Osteoblast (primary cell): ENCODE measurements around the gene ASMTL. TPM values are rescaled to one million over a fixed set of nuclear protein-coding genes. Genes with fewer than 3 reads are reported as not detected.
"Not testable (repeated sequence)": the region's sequence is repeated elsewhere in the genome, so short reads cannot be mapped to it uniquely, and the experiment has no call there.

Source experiments
- DNase-seq: peaks from one replicate; pipeline ENCODE4 v3.0.0; 2011; ENCODE audit warnings: low spot score, mixed read lengths; ENCODE audit not compliant: insufficient read length; ENCODE audit errors: missing footprints
- H2AFZ ChIP-seq: 2 replicates; pipeline ENCODE4 v1.6.0; 2011; ENCODE audit warnings: mild to moderate bottlenecking, low read length
- H3K27ac ChIP-seq: 2 replicates; pipeline ENCODE4 v1.5.1; 2011; ENCODE audit warnings: mild to moderate bottlenecking, low read depth, low read length, moderate library complexity
- H3K27me3 ChIP-seq: 2 replicates; pipeline ENCODE4 v1.6.0; 2012; ENCODE audit warnings: mild to moderate bottlenecking, control low read depth, inconsistent platforms, low read length, moderate library complexity; ENCODE audit not compliant: insufficient read depth
- H3K36me3 ChIP-seq: 2 replicates; pipeline ENCODE4 v1.5.1; 2011; ENCODE audit warnings: mild to moderate bottlenecking, low read length, control low read depth, moderate library complexity; ENCODE audit not compliant: insufficient read depth
- H3K4me1 ChIP-seq: 2 replicates; pipeline ENCODE4 v1.5.1; 2011; ENCODE audit warnings: mild to moderate bottlenecking, low read length, control low read depth, moderate library complexity; ENCODE audit not compliant: insufficient read depth
- H3K4me2 ChIP-seq: 2 replicates; pipeline ENCODE4 v1.6.0; 2011; ENCODE audit warnings: mild to moderate bottlenecking, low read length; ENCODE audit not compliant: insufficient read depth
- H3K4me3 ChIP-seq: fragments of 200-600 bp; sonication (generic); 3 replicates; pipeline ENCODE4 v1.5.1; 2012; ENCODE audit warnings: mild to moderate bottlenecking, low read length, inconsistent platforms; ENCODE audit not compliant: insufficient read depth
- H3K79me2 ChIP-seq: 2 replicates; pipeline ENCODE4 v1.6.0; 2012; ENCODE audit warnings: mild to moderate bottlenecking, low read length, control low read depth, inconsistent platforms; ENCODE audit not compliant: insufficient read depth
- H3K9me3 ChIP-seq: 2 replicates; pipeline ENCODE4 v1.5.1; 2011; ENCODE audit warnings: low read depth, low read length, control low read depth
- H4K20me1 ChIP-seq: 2 replicates; pipeline ENCODE4 v1.6.0; 2012; ENCODE audit warnings: mild to moderate bottlenecking, low read length, control low read depth; ENCODE audit not compliant: insufficient read depth
- CTCF ChIP-seq: IDR thresholded peaks from 2 replicates; pipeline ENCODE4 v1.5.1; 2011; ENCODE audit warnings: mild to moderate bottlenecking, low read depth, low read length, moderate library complexity; ENCODE audit errors: extremely low read depth
- total RNA-seq: library from RNA; depleted of rRNA; stranded (reverse); fragments of >200 nt; gene quantifications from 2 replicates; pipeline ENCODE4 v1.2.3, GENCODE V29; 2012

The ASMTL gene
- total RNA-seq, 1 donor: 24.6 TPM

DNA sequence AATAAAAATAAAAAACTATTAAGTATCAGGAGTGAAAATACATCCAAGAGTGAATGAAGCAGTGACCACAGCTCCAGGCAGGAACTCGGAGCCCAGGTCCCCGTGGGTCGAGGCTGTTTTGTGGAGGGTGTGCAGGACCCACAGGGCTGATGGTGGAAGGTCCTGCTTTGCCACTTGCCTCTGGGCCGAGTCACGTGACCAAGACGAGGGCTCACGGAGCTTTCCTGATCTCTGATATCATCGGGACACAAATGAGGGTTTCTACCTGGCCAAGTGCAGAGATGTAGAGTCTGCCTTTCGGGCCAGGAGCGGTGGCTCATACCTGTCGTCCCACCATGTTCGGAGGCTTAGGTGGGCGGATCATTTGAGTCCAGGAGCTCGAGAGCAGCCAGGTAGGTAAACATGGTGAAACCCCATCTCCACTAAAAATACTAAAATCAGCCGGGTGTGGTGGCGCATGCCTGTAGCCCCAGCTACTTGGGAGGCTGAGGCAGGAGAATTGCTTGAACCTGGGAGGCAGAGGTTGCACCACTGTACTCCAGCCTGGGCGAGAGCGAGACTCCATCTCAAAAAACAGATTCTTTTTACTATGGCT lies 68.0 kb downstream of the ASMTL start:
- H3K79me2 ChIP-seq: peaks cover 33% of the 10 kb centered on the region
- no peak overlapping the region for H3K4me3 ChIP-seq
- H3K4me2 ChIP-seq: no peak overlapping the region
- H4K20me1 ChIP-seq: peaks cover 51% of the 10 kb centered on the region
- peaks cover 53% of the 10 kb centered on the region for H3K36me3 ChIP-seq
- H3K9me3 ChIP-seq: no peaks in the 10 kb centered on the region
- H3K27ac ChIP-seq: no peak overlapping the region
- peak; percentile 47 for DNase-seq
- H3K27me3 ChIP-seq: no peaks in the 10 kb centered on the region
- no peak overlapping the region for H2AFZ ChIP-seq
- TF ChIP-seq CTCF: no peak
- H3K4me1 ChIP-seq: peaks cover 4% of the 10 kb centered on the region

GRCh38 chrX:1380672-1381233 lies 72.0 kb downstream of the ASMTL start:
- Histone ChIP-seq H3K36me3 (peaks cover 14% of the 10 kb centered on the region), H3K9me3 (no peaks in the 10 kb centered on the region), H4K20me1 (peaks cover 12% of the 10 kb centered on the region), H3K79me2 (no peaks in the 10 kb centered on the region), H3K27ac (no peak overlapping the region), H3K4me1 (peaks cover 4% of the 10 kb centered on the region), H2AFZ (no peak overlapping the region), H3K4me2 (no peak overlapping the region), H3K4me3 (no peak overlapping the region), H3K27me3 (no peaks in the 10 kb centered on the region)
- DNase-seq: peak; percentile 85
- TF ChIP-seq CTCF: no peak

DNA sequence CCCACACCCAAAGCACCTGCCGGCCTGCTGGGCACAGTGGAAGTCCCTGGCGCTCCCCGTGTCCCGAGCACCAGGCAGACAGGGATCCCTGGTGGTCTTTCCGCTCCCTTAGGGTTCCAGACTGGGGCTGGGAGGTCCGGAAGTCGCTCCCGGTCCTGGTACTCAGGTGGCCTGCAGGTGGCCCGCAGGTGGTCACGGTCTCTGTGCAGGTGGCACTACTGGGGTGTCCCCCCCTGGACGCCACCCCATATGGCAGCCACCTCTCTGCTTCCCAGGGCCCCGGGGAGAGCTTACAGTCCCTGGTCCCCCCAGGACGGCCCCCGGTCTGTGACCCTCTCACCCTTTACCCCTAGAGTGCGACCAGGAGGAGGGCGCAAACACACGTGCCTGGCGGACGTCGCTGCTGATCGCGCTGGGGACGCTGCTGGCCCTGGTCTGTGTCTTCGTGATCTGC lies 74.4 kb downstream of the ASMTL start:
- Histone ChIP-seq H4K20me1 (no peaks in the 10 kb centered on the region), H3K36me3 (no peaks in the 10 kb centered on the region), H3K27me3 (no peaks in the 10 kb centered on the region), H3K4me3 (no peak overlapping the region), H3K9me3 (no peaks in the 10 kb centered on the region), H3K27ac (no peak overlapping the region), H2AFZ (no peak overlapping the region), H3K4me1 (peaks cover under 1% of the 10 kb centered on the region), H3K4me2 (no peak overlapping the region), H3K79me2 (no peaks in the 10 kb centered on the region)
- no peak for TF ChIP-seq CTCF
- peak; percentile 82 for DNase-seq

DNA sequence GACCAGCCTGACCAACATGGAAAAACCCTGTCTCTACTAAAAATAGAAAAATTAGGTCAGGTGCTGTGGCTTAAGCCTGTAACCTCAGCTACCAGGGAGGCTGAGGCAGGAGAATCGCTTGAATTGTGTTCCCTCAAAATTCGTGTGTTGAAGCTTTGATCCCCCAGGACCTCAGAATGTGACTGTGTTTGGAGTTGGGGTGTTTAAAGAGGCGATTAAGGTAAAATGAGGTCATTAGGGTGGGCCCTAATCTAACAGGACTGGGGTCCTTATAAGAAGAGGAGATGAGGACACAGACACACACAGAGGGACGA lies 84.4 kb downstream of the ASMTL start:
- TF ChIP-seq CTCF: no peak
- H3K27me3 ChIP-seq: no peaks in the 10 kb centered on the region
- no peaks in the 10 kb centered on the region for H3K9me3 ChIP-seq

GRCh38 chrX:1366363-1366762 lies 86.3 kb downstream of the ASMTL start:
- H3K4me3 ChIP-seq, H4K20me1 ChIP-seq, H3K4me2 ChIP-seq, H3K4me1 ChIP-seq, H2AFZ ChIP-seq, DNase-seq, H3K9me3 ChIP-seq, H3K36me3 ChIP-seq, H3K79me2 ChIP-seq, H3K27ac ChIP-seq, H3K27me3 ChIP-seq: not testable (repeated sequence)

More for the DNA sequence above, 84.4 kb downstream of the ASMTL start:
- H3K4me3 ChIP-seq: no peak overlapping the region
- no peak overlapping the region for H3K27ac ChIP-seq
- H3K4me1 ChIP-seq: no peaks in the 10 kb centered on the region
- no peaks in the 10 kb centered on the region for H4K20me1 ChIP-seq
- no peak overlapping the region for H3K4me2 ChIP-seq
- no peak for DNase-seq
- no peaks in the 10 kb centered on the region for H3K79me2 ChIP-seq
- no peak overlapping the region for H2AFZ ChIP-seq
- no peaks in the 10 kb centered on the region for H3K36me3 ChIP-seq
